ENCODE results near the gene PIGQ.
A peak's percentile ranks its signal among the peaks of the same experiment; 100 is the strongest.

PIGQ gene

DNA sequence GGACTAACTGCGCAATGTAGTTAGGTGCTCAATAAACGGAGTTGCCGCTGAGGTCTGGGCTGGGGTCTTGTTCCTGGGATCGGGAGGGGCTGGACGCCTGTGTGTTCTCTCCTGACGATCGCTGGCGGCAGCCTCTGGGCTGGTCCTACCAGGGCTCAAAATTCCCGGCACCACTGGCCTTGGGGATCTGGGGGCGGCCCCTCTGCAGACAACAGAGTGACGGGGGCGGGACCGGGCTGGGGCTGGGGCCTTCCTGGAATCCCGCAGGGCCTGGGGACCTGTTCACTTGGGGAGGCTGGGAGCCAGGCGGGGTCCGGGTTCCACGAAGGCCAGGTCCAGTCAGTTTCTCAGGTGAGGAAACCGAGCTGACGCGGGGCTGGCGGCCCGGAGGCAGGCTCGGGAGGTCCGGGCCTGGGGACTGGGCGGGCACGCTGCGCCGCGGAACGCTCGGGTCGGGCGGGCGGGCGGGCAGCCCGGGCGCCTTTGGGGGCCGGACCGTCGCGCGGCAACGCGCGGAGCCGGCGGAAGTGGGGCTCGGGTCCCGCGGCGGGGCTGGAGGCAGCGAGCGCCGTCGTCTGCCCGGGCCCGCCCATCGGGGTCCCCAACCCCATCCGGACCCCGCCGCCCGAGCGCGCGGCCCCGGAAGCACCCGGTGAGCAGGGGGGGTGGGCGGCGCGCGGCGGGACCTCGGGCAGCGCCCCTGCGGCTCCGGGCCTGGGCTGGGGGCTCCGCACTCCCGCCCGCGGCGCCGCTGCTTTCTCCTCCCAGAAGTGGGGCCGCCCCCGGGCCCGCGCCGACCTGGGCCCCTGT lies at the start of gene PIGQ:
Gene PIGQ (plus strand): TSS at position 524 of the 810 bp plus-strand sequence. CDS start 4,107 bp downstream, outside the sequence.
- peak; percentile 86 for DNase-seq (ENCODE audit: low spot score)

DNA sequence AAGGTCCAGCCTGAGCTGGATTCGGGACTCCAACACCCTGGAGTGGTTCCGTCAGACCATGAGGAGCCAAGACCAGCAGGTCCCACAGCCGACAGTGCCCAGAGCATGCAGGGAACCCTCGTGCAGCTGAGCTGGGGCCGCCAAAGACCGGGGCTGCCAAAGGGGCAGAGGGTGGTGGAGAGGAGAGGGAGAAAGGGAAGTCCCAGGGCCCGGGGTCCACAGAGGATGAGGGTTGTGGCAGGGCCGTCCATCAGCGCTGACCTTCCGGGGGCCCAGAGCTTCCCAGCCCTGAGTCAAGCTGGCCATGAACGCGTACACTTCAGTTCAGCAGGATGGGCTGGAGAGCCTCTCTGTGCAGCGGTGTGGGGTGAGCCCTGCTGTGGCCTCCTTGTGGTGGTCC lies 48.9 kb upstream of the PIGQ start:
- DNase-seq (ENCODE audit: low spot score) = no peak

DNA sequence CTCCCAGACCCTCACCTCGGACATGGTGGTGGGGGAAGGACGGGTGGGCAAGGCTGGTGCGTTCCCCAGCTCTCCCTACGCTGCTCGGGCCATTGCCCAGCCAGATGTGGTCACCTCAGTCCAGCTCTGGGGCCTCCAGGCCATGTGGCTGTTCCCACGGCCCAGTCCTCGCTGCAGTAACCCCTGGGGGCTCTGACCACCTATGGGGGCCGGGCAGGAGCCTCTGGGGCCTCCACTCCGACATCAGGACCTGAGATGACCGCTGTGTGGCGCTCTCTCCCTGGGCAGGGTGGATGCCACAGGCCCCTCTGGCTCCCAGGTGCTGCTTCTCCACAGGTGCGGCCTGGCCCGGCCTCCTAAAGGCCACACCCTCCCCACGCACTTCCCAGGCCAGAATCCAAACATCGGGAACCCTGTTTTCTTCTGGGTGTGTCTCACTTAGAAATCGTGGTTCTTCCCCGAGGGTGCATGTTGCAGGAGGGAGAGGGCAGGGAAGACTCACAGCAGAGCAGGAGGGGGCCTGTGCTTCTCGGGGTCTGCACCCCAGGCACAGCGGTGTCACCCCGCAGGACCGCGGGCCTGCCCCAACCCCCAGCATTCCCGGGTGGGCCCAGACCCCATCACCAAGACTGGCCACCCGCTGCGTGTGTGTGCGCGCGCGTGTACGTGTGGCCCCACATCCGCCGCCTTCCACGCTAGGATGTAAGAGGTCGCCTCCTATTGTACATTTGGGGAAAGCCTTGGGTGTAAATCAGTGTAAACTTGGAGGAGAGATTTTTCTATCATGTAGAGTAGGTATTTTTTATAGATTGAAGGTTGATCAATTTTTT lies 48.2 kb upstream of the PIGQ start:
- no peak for DNase-seq (ENCODE audit: low spot score)

DNA sequence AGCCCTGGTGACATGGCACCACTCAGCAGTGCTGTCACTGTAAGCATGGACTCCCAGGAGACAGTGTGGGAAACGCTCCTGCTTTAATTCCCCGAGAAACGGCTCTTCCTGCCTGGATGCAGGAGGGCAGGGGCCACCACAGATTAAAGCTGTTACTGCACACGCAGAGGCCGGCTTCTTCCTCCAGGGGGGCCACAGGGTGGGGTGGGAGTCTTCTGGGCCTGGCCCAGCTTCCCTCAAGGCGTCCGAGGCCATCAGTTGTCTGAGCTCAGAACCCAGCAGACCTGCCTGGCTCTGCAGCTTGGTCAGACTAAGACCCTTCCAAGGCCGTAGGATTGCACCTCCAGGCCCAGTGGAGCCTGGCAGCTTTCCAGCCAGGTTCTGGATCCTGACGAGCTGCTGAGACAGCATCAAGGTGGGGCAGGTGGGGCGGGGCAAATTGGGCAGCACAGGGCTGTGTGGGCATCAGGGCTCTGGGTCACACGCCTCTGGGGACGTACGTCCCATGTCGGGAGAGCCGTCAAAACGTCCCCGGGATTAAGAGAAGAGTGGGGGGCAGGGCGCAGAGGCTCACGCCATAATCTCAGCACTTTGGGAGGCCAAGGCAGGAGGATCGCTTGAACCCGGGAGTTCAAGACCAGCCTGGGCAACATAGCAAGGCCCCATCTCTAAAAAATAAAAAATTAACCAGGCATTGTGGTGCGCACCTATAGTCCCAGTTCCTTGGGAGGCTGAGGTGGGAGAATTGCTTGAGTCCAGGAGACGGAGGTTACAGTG lies 47.3 kb upstream of the PIGQ start:
- DNase-seq (ENCODE audit: low spot score) = no peak

DNA sequence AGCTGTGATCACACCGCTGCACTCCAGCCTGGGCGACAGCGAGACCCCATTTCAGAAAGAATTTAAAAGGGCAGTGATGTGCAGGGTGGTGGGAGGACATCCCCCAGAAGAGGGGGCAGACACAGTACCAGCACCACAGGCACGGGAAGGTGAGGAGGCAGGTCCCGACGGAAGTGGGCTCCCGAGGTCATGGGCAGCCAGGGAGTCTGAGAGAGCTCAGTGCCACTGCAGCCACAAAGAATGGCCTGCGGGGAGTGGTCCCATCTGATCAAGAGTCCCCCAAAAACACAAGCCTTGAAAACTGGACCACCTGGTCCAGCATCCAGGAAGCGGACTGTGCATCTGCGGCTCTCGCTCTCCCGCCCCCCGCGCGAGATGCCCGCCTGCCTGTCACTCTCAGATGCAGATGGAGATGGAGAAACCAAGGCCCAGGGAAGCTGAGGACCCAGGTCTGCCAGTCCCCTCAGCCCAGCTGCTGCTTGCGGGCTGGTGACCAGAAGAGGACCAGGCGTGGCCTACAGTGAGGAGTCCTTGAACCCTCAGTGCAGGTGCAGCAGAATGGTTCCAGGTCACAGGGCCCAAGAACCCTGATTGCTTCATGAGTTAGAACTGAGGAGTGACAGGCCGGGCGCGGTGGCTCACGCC lies 46.5 kb upstream of the PIGQ start:
- no peak for DNase-seq (ENCODE audit: low spot score)

DNA sequence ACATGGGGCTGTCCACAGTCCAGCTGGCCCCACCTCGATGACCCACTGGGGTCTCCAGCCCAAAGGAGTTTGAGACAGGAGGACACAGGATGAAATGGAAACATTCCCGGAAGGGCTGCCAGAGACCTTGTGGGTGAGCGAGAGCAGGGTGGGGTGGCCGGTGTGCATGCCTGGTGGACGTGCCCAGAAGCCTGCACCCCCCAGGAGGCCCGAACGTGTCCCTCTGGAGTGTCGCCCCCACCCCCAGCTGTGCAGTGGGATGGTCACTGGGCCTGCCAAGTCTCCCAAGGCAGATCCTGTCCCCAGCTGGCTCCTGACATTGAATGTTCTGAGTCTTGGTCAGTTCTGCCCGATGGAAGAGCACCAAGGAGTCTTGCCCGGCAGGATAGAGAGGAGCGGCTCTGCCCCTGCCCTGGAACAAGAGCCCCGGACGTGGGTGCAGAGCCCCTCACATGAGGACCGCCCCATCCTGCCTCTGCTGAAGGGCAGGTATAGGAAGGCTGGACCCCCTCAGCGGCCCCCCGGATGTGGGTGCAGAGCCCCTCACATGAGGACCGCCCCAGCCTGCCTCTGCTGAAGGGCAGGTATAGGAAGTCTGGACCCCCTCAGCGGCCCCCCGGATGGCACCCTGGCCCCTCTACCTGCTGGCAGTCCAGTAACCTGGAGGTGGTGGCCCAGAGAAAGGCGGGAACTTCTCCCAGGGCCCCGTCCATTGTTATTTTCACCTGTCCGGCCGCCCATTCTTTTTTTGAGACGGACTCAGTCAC lies 45.3 kb upstream of the PIGQ start:
- no peak for DNase-seq (ENCODE audit: low spot score)

DNA sequence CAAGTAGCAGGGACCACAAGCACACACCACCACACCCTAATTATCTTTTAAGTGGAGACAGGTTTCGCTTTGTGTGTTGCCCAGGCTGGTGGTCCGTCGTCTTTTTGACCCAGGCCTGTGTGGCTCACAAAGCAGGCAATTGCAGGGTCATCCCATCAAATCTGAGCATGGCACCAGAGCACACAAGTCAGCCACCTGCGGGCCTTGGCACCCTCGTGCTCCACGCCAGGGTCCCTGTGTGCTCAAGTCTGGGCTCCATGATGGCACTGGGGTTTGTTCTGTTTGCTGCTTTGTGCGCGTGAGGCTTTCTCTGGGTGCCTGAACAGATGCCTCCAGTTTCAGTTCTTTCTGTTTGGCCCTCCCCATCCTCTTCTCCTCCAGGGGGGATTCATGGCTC lies 44.6 kb upstream of the PIGQ start:
- DNase-seq (ENCODE audit: low spot score) = no peak

DNA sequence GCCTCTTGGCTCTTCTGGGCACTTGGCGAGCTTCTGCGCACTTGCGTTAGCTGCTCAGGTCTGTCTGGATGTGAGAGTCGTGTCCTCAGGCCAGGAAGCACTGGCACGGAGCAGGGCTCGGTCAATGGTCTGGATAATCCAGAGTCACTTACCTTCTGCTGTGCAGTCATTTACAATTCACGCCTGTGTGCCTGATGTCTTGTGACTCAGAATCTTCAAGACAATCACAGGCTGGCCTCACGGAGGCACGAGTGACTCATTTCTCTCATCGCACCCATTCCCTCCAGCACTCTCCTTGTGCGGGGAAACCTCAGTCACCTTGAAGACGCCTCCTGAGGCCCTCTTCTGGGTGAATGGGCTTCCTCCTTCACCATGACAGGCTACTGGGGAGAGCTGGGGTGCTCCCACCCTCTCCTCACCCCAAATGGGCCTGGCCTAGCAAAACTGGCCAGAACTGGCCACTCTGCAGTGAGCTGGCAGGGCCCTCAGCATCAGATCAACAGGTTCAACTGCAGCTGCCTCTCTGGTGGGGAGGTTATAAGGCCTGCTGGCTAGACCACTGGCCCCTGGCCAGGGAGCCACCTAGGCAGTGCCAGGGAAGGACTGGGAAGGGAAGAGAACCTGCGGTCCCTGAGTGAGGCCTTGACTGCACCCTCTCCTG lies 44.1 kb upstream of the PIGQ start:
- no peak for DNase-seq (ENCODE audit: low spot score)

DNA sequence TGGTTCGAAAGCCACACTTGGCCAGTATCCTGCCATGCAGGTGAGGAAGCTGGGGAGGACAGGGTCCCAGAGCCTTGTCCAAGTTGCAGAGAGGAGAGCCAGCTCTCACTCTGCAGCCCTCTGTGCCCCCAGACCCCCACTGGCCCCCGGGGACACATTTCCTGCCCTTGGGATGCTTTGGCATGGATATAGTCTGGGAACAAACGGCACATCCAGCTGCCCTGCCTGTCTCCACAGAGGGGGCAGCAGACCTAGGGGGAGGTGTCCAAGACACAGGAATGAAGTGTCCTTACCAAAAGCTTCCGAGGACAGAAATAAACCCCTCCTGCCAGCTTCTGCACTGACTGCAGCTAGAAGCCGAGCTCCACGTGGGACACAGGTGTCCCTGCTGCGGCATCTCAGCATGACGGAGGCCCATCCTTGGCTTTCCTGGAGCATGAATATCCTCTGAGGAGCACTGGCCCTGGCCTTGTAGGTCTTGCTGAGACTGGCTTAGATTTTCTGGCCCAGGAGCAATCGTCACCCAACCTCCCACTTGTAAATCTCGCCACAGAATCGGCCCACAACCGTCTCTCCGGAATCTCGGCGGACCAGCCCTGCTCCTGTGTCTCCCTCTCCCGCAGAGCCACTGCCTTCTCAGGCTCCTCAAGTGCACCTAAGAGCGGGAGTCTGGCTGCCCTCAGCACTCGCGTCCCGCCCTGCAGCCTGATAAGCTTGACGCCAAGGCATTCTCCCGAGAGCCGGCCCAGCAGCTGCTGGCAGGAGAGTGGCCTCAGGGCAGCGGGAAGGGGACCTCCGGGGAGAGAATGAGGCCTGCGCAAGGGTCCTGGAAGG lies 43.4 kb upstream of the PIGQ start:
- DNase-seq (ENCODE audit: low spot score) = no peak

DNA sequence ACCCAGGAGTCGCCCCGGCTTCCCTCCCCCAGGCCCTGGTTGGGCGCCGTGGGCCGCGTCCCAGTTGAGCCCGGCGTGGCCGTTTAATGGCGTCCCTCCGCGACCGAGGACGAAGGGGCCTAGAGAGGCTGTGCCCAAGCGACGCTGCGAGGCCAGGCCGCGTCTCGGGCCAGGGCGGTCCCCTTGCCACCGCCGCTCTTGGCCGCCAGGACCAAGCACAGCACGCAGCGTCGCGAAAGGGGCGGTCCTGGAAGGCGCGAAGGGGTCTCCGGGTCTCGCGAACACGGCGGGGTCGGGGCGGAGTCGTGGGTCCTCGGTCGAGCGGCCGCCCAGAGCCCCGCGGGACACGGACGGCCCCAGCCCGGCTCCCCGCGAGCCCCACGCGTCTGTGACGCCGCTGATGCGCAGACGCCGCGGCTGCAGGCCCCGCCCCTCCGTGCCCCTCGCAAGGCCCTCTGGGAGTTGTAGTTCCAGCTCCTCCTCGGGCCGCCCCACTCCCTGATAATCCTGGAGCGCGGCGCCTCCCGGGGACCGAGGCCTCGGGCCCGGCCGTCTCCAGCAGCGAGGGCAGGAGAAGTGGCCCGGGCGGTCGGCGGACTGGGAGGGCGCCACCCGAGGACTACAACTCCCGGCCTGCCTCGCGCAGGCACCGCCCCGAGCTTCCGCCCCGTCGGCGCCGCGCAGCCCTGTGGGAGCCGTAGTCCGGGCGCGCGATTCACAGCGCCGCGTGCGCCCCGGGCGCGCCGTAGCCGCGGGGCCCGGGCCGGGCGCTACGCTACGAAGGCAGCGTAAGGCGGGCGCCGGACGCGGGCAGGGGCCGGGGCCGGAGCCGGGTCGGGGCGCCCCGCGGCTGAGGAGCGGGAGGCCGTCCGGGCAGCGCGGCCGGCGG lies 42.5 kb upstream of the PIGQ start, which contains the start of gene CAPN15:
Gene CAPN15 (plus strand): TSS at position 698 of the 889 bp plus-strand sequence. CDS start 19,127 bp downstream, outside the sequence.
- DNase-seq (ENCODE audit: low spot score) = peak; percentile 92

DNA sequence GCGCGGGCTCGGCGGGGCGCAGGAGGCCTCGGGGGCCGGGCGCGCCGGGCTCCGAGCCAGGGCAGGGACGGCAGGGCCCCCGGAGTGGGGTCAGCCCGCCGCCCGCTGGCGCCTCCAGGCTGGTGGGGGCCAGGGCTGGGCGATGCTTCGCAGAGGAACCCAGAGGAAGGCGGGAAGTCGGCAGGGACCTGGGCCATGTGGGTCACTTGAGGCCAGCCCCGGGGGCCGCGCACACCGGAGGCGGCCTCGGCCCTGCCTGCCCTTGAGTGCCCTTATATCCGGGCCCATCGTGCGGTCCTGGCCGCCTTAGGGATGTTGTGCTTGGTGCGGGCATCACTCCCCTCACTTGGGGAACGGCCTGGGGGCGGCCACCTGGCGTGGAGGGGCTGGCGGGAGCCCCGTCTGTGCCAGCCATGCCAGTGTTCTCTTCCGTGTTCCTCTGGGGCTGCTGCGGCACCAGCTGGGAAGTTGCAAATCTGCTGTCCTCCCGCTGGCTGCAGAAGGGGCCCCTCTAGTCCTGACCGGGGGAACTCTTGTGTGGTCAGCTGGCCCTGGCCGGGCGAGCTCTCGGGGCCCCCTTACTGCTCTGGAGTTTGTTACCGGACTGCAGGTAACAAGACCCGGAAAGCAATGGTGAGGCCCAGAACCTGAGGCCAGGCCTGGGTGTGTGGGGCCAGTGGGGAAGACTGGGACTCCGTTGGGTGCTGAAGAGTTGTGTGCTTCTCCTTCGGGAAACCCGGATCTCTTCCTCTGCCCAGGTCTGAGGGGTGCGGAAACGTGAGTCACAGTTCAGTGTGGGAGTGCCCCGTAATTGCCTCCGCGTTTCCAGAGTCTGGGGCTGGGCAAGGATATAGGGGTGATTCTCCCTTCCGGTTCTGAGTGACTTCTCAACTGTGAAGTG lies 41.4 kb upstream of the PIGQ start:
- DNase-seq (ENCODE audit: low spot score) = no peak

DNA sequence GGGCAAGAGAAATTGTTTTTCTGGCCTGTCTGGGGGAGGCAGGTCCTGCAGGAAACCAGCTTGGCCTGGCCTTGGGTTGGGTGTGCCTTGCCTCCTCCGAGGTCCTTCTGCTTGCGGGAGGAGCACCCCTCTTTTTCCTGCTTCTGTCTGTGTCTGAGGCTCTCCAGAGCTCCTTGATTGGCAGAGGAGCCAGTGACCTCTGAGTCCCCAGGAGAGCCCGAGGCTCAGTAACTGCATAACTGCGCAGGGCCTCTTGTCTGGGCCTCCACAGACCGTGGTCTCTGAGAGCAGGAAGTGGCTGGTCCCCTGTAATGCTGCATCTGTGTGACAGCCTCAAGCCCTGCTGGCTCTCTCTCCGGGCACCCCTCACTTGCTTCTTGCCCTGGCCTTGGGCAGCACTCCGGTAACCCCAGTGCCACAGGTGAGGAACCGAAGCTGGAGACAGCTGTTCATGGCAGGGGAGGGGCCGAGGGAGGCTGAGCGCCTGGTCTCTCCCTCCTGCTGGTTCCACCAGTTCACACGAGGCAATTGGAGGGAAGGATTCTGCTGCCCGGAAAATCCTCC lies 40.7 kb upstream of the PIGQ start:
- no peak for DNase-seq (ENCODE audit: low spot score)

DNA sequence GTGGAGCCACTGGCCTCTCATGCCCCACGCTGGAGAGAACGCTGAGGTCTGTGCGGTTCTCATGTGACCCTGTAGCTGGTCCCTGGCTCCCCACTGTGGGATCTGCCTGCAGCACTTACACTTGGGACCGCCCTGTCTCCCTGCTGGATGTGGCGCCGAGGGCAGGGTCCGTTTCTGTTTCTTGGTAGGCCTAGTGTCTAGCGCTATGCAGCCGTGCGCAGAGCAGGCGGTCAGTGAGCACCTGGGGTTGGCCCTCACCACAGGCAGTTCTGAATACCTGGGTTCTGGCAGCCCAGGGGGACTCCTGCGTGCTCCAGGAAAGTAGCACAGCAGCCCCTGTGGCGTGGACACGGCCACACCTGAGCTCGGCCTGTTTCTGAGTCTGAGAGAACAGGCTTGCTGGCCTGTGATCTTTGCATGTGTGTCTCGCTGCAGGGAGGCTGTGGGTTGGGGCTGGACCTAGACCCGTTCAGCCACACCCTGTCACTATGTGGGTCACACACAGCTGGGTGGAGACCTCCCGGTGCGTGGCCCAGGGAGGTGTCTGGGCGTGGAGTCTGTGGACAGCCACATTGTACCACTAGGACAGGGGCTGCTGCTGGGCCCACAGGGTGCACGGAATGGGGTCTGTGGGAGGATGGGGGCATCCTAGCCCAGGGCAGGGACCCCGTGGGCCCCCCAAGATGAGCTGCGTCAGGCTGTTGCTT lies 39.5 kb upstream of the PIGQ start:
- no peak for DNase-seq (ENCODE audit: low spot score)

DNA sequence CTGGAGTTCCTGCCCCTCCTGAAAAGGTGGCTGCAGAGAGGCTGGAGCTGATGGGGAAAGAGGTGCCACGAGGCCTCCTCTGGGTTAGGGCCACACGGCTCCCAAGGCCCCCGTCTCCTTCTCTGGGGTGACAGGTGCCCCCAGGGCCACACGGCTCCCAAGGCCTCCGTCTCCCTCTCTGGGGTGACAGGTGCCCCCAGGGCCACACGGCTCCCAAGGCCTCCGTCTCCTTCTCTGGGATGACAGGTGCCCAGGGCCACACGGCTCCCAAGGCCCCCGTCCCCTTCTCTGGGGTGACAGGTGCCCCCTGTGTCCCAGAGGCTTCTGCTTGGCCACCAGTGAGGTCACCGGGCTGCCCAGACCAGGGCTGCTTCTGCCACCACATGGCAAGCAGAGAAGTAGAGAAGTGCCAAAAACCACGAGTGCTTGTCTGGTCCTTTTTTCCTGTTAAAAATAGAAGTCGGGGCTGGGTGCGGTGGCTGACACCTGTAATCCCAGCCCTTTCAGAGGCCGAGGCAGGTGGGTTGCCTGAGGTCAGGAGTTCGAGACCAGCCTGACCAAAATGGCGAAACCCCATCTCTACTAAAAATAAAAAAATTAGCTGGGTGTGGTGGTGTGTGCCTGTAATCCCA lies 38.2 kb upstream of the PIGQ start:
- no peak for DNase-seq (ENCODE audit: low spot score)

DNA sequence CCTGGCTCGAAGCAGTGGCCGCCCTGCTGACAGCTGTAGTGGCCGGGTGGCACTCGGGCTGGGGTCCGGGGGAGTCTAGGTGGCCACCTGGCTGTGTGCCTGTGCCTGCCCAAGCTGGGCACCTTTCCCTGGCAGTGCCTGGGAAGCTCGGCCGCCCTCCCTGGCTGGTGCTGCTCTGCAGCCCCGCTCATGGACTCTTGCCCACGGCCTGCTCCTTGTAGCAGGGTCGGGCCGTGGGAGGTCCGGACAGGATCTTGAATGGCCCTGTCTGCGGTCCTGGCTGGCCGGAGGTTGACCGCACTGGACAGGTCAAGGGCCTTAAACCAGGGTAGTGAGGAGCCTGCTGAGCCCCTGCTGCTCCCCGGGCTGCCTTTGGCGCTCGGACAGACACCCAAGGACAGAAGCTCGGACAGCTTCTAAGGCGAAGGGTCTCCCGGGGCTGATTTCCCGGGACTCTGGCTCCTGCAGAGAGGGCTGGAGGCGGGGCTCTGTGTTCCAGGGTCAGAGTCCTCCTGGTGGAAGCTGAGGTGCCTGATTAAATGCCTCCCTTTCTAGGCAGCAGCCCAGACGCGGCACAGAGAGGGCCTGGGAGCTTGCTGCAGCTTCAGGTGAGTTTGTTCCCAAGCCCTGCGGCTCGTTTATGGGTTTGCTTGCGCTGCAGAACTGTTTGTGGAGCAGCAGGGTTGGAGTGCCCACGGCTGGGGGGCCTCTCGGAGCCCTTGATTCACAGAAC lies 36.2 kb upstream of the PIGQ start:
- no peak for DNase-seq (ENCODE audit: low spot score)

Measured in ecto neural progenitor cell (in vitro differentiated cells).